Measurements from ENCODE around the gene XPOT.

DNA sequence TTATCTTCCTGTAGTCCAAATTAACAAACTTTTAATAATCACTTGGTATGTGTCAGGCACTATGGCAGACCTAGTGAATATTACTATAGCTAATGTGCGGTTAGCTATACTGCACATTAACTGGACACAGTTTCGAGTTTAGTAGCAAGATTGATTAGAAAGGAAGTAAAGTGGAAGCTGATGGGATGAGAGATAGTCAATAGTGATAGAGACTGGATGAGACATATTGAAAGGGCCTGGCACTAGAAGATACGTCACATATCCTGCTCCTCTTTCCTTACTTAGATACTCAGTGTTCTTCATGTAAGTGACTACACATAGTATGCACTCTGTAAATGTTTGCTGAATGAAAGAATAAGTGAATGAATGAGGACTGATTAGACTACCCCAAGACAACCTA lies 53.3 kb downstream of the XPOT start:
- TF ChIP-seq POLR2AphosphoS5 (IDR thresholded peaks at IDR 0.05) (no peak), CTCF (IDR thresholded peaks at IDR 0.05) (no peak)
